ENCODE data around the gene KLHL3. TPM values are rescaled to one million over a fixed set of nuclear protein-coding genes. Genes with fewer than 3 reads are reported as not detected.

KLHL3 gene
- total and polyA plus RNA-seq, 9 of the 15 experiments (the other 6 are each of a cell fraction or from before 2014, with no cell fraction given) = under 0.01 to 1.5 (median 0.22) TPM

GRCh38 chr5:137733006-137733405, 2.9 kb downstream of the KLHL3 start:
- H3K79me2 ChIP-seq (ENCODE audit: control insufficient read depth, insufficient read depth, low read length) = no peaks in the 10 kb centered on the region
- intact Hi-C loops (cut with micrococcal nuclease) (no loop called here), in situ Hi-C loops (cut with MboI) (no loop called here)
- ATAC-seq (no peak), FAIRE-seq (peak; percentile 6), DNase-seq (ENCODE audit: extremely low read depth in 1 of 4, low spot score in 3 of 4) (no peak)
- BruUV-seq (replicated peaks) = no TSS peak
- no peaks in the 10 kb centered on the region for H3K36me3 ChIP-seq (ENCODE audit: control insufficient read depth, insufficient read depth, low read length)
- H3K27me3 ChIP-seq (ENCODE audit: control insufficient read depth in 2 of 2, insufficient read depth in 2 of 2, low read length in 2 of 2) = peaks cover 12 to 22% of the 10 kb centered on the region in 2 experiments; a peak in 4 of 5 replicates
- no peak overlapping the region for H3K4me3 ChIP-seq
- no peak overlapping the region for H3K9ac ChIP-seq (ENCODE audit: insufficient read depth in 1 of 2, low read depth in 2 of 2, low read length in 2 of 2)
- no peak overlapping the region for H2AFZ ChIP-seq (ENCODE audit: low read depth, low read length)
- TF ChIP-seq CBFA2T2 (conservative IDR thresholded peaks at IDR 0.05) (no peak), BACH1 (tag; IDR thresholded peaks at IDR 0.05) (no peak), NCOA6 (IDR thresholded peaks at IDR 0.05) (no peak), NR2F6 (CRISPR knock-in tag; IDR thresholded peaks at IDR 0.05) (no peak)
- ChIA-PET CTCF (ENCODE audit: low intra/inter-chr PET ratio) (no interaction called here), POLR2A (no interaction called here)
- no peak overlapping the region for H3K4me2 ChIP-seq (ENCODE audit: insufficient read depth, low read length)
- no peaks in the 10 kb centered on the region for H3K9me3 ChIP-seq (replicated peaks; ENCODE audit: control insufficient read depth, insufficient read depth, low read depth, low read length)
- H3K9me1 ChIP-seq (ENCODE audit: control insufficient read depth, insufficient read depth, low read length) = no peaks in the 10 kb centered on the region
- H4K20me1 ChIP-seq (replicated peaks; ENCODE audit: control insufficient read depth, insufficient read depth, low read length) = no peaks in the 10 kb centered on the region
- H3K27ac ChIP-seq (ENCODE audit: extremely low read depth, low read depth, low read length) = no peak overlapping the region
- WGBS (ENCODE audit: insufficient coverage, low coverage, missing lambda C conversion rate) = 0% methylated on average over 3 of the region's 3 CpGs
- no peaks in the 10 kb centered on the region; a peak in 1 of 5 replicates for H3K4me1 ChIP-seq (replicated peaks in 1 of 2; ENCODE audit: control insufficient read depth in 2 of 2, insufficient read depth in 2 of 2, low read length in 2 of 2)

DNA sequence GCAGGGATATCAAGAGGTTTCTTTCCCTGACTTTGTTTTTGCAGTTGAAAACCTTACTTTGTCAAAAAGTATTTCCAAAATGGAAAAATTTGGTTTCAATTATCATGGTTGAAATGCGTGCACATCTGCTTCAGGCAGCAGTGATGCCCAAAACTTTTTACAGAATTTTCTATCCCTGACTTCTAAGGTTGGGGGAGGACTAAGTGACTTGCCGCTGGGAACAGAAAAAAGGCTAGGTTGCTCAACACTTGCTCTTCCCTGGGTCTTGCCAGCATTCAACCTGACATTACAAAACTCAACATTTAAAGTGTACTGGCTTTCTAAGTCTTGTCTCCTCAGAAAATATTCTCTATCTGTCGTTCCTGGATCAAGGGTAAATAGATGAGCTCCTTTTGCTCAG, 4.7 kb downstream of the KLHL3 start:
- no peak overlapping the region for H3K27ac ChIP-seq (ENCODE audit: extremely low read depth, low read depth, low read length)
- H3K9me3 ChIP-seq (replicated peaks; ENCODE audit: control insufficient read depth, insufficient read depth, low read depth, low read length) = no peaks in the 10 kb centered on the region
- in situ Hi-C loops (cut with MboI) = no loop called here
- H3K79me2 ChIP-seq (ENCODE audit: control insufficient read depth, insufficient read depth, low read length) = no peaks in the 10 kb centered on the region
- no TSS peak for BruUV-seq (replicated peaks)
- FAIRE-seq (no peak), DNase-seq (ENCODE audit: extremely low read depth in 1 of 4, low spot score in 3 of 4) (no peak), ATAC-seq (no peak)
- no peaks in the 10 kb centered on the region for H3K9me1 ChIP-seq (ENCODE audit: control insufficient read depth, insufficient read depth, low read length)
- ChIA-PET POLR2A (interaction anchor here (0.6 to 1.6 kb wide), 4 partner anchors 10 to 23 kb away, joined by 3 to 5 read pairs (median 4); no protein-coding TSS in a partner anchor), CTCF (ENCODE audit: low intra/inter-chr PET ratio) (no interaction called here)
- no peak overlapping the region for H3K4me2 ChIP-seq (ENCODE audit: insufficient read depth, low read length)
- no peaks in the 10 kb centered on the region for H4K20me1 ChIP-seq (replicated peaks; ENCODE audit: control insufficient read depth, insufficient read depth, low read length)
- peaks cover 12 to 22% of the 10 kb centered on the region in 2 experiments; a peak in 4 of 5 replicates for H3K27me3 ChIP-seq (ENCODE audit: control insufficient read depth in 2 of 2, insufficient read depth in 2 of 2, low read length in 2 of 2)
- no peaks in the 10 kb centered on the region; a peak in 1 of 5 replicates for H3K4me1 ChIP-seq (replicated peaks in 1 of 2; ENCODE audit: control insufficient read depth in 2 of 2, insufficient read depth in 2 of 2, low read length in 2 of 2)
- H3K36me3 ChIP-seq (ENCODE audit: control insufficient read depth, insufficient read depth, low read length) = no peaks in the 10 kb centered on the region
- no peak overlapping the region for H3K4me3 ChIP-seq
- intact Hi-C loops (cut with micrococcal nuclease) = no loop called here
- 0% methylated on average over 3 of the region's 3 CpGs for WGBS (ENCODE audit: insufficient coverage, low coverage, missing lambda C conversion rate)
- no peak overlapping the region for H2AFZ ChIP-seq (ENCODE audit: low read depth, low read length)
- H3K9ac ChIP-seq (ENCODE audit: insufficient read depth in 1 of 2, low read depth in 2 of 2, low read length in 2 of 2) = no peak overlapping the region
- TF ChIP-seq ZNF584 (CRISPR knock-in tag; IDR thresholded peaks at IDR 0.05; ENCODE audit: low read depth) (no peak), KDM1A (IDR thresholded peaks at IDR 0.05) (no peak), GABPB2 (CRISPR knock-in tag; conservative IDR thresholded peaks at IDR 0.05) (no peak), ZNF766 (CRISPR knock-in tag; conservative IDR thresholded peaks at IDR 0.05) (no peak), NR2F6 (CRISPR knock-in tag; IDR thresholded peaks at IDR 0.05) (no peak), PRPF4 (IDR thresholded peaks at IDR 0.05; ENCODE audit: insufficient read depth, low read depth, low read length, poor library complexity, severe bottlenecking) (no peak), ZBTB1 (CRISPR knock-in tag; IDR thresholded peaks at IDR 0.05; ENCODE audit: borderline replicate concordance, low read depth) (no peak), ZNF23 (CRISPR knock-in tag; IDR thresholded peaks at IDR 0.05) (no peak), STAT5A (IDR thresholded peaks at IDR 0.05; ENCODE audit: borderline replicate concordance, low read length) (no peak), BRD4 (IDR thresholded peaks at IDR 0.05) (no peak), SMAD2 (IDR thresholded peaks at IDR 0.05; ENCODE audit: low read depth, low read length) (no peak)
- TF ChIP-seq, protein P1, sequence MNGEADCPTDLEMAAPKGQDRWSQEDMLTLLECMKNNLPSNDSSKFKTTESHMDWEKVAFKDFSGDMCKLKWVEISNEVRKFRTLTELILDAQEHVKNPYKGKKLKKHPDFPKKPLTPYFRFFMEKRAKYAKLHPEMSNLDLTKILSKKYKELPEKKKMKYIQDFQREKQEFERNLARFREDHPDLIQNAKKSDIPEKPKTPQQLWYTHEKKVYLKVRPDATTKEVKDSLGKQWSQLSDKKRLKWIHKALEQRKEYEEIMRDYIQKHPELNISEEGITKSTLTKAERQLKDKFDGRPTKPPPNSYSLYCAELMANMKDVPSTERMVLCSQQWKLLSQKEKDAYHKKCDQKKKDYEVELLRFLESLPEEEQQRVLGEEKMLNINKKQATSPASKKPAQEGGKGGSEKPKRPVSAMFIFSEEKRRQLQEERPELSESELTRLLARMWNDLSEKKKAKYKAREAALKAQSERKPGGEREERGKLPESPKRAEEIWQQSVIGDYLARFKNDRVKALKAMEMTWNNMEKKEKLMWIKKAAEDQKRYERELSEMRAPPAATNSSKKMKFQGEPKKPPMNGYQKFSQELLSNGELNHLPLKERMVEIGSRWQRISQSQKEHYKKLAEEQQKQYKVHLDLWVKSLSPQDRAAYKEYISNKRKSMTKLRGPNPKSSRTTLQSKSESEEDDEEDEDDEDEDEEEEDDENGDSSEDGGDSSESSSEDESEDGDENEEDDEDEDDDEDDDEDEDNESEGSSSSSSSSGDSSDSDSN (IDR thresholded peaks at IDR 0.05; ENCODE audit: borderline replicate concordance in 1 of 2, low read depth in 2 of 2, low read length in 2 of 2) = no peak
